Stimulated activated CD4-positive, alpha-beta T cell treated with anti-CD3 and anti-CD28 coated beads, Interleukin-4, amount 100 ng/mL, for 1 hour (primary cell): ENCODE data around the gene ECT2.
"Not testable (repeated sequence)": the region's sequence is repeated elsewhere in the genome, so short reads cannot be mapped to it uniquely, and the experiment has no call there.

ENCODE experiments used
- DNase-seq: peaks from one replicate; pipeline ENCODE4 v3.0.0-alpha.2; 2020

ECT2 gene

GRCh38 chr3:172813462-172813861, 62.9 kb downstream of the ECT2 start:
- no peak for DNase-seq

- no peak for DNase-seq
These were observed 64.2 kb downstream of the ECT2 start for GRCh38 chr3:172814738-172815137.

- no peak for DNase-seq
These were observed 65.3 kb downstream of the ECT2 start for GRCh38 chr3:172815857-172816256.

GRCh38 chr3:172816281-172816680, 65.8 kb downstream of the ECT2 start:
- DNase-seq = no peak

GRCh38 chr3:172816968-172817367, 66.4 kb downstream of the ECT2 start:
- no peak for DNase-seq

GRCh38 chr3:172820492-172820891, 70.0 kb downstream of the ECT2 start:
- DNase-seq = no peak

DNA sequence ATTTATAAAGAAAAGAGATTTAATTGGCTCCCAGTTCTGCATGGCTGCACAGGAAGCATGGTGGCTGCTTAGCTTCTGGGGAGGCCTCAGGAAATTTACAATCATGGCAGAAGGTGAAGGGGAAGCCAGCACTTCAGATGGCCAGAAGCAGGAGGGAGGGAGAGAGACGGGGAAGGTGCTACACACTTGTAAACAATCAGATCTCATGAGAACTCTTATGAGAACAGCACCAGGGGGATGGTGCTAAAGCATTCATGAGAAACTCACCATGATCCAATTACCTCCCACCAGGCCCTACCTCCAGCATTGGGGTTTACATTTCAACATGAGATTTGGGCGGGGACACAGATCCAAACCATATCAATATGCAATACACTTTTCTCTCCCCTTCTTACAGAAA, 73.7 kb downstream of the ECT2 start:
- DNase-seq = no peak

DNA sequence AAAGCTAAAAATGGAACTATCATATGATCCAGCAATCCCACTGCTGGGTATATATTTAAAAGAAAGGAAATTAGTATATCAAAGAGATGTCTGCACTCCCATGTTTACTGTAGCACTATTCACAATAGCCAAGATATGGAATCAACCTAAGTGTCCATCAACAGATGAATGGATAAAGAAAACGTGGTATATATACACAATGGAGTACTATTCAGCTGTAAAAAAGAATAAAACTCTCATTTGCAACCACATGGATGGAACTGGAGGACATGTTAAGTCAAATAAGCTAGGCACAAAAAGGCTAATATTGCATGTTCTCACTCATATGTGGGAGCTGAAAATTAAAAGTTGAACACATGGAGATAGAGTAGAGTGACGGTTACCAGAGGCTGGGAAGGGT, 76.7 kb downstream of the ECT2 start:
- DNase-seq = not testable (repeated sequence)

DNA sequence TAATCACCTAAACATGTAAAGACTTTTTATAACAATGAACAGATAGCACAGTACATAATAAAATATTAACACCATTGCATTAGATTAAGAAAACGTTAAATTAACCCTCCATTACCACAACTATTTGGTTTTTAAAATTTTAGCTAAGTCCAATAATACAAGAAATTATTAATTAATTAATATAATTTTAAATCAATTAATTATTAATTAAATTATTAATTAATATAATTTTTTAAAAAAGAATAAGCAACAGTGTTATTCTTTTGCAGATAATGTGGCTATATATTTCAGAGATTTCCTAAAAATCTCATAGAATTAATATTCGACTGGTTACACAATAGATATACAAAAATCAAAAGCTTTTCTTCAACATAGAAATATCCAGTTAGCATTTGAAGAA, 82.5 kb downstream of the ECT2 start:
- DNase-seq = no peak

DNA sequence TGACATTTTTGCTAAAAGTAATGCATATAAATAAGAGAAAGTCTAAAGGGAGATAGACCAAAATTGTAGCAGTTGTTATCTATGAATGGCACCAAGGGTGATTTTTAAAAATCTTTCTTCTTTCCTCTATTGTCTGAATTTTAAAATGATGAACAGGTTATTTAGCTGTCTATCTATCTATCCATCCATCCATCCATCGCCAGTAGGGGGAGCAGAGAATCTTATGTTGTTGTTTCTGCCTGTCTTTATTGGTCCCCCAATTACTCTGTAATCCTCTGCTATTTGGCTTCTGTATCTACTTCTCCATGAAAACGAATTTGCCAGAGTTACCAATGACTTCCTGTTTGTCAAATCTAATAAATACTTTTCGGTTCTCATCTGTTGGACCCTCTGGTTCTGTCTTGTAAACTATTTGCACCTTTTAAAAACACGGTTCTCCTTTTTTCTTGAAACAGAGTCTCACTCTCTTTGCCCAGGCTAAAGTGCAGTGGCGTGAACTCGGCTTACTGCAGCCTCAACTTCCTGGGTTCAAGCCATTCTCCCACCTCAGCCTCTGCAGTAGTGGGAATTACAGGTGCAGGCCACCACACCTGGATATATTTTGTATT, 86.0 kb downstream of the ECT2 start:
- DNase-seq = no peak

DNA sequence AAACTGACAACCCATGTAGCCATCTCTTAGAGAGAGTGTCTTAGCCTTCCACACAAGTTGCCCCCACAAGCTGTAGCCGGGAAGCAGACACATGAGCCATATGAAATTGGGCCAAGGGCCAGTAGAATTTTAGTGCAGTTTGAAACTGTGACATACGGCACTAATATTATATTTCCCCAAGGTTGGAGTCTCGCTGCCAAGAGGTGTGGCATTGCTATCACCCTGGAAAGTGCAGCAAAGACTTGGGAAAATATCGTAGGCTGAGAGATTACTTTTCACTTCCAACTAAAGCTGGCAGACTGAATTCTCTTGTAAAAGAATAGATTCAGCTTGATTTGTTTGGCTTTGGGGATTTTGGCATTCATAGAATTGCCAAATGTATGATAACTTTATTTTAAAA, 89.2 kb downstream of the ECT2 start:
- no peak for DNase-seq

GRCh38 chr3:172840463-172840862, 89.9 kb downstream of the ECT2 start:
- DNase-seq = no peak

- no peak for DNase-seq
These were observed 90.4 kb downstream of the ECT2 start for GRCh38 chr3:172840913-172841312.

GRCh38 chr3:172844428-172844827, 93.9 kb downstream of the ECT2 start:
- no peak for DNase-seq

DNA sequence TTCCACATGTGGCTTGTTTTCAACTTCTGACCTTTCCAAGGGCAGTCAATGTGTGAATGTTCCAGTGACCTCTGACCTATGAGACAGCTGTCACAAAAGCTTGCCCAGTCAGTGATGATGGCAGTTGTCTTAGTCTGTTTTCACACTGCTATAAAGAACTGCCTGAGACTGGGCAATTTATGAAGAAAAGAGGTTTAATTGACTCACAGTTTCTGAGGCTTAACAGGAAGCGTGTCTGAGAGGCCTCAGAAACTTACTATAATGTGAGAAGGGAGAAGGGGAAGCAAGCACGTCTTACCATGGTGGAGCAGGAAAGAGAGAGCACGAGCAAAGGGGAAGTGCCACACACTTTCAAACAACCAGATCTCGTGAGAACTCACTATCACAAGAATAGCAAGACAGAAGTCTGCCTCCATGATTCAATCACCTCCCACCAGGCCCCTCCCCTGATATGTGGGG, 95.6 kb downstream of the ECT2 start:
- DNase-seq = no peak

GRCh38 chr3:172846706-172847105, 96.2 kb downstream of the ECT2 start:
- DNase-seq = no peak

DNA sequence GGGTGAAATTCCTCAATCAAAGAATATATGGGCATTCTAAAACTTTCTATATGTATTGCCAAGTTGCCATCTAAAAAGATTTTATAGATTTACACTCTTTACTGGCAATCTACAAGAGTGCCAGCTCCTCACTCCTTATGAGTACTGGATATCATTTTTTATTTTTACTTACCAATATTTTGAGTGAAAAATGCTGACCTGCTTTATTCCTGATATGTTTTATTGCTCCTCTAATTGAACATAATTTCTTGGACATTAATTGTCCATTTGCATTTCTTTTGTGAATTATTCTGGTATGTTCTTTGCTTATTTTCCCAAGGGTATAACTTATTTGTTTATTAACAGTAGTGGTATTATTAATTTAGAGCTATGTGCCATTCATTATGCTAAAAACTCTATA, 96.8 kb downstream of the ECT2 start:
- no peak for DNase-seq

- DNase-seq = no peak
These were observed 98.4 kb downstream of the ECT2 start for GRCh38 chr3:172848910-172849309.

DNA sequence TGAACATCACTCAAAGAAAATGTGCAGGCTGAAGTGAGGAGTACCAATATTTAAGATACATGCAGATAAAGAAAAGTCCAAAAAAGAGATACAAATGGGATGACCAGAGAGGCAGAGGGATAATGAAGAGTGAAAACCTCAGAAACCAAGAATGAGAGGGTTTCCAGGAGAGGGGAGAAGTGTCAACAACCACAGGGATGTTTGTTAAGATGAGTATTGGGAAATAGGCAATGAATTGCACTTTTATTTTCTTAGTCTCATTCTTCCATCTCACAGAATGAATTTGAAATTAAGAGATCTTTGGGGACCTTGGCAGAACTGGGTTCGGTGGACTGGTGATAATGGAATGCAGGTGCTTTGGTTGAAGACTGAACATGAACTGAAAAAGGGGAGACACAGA, 102.5 kb downstream of the ECT2 start:
- no peak for DNase-seq

GRCh38 chr3:172853921-172854666, 103.6 kb downstream of the ECT2 start:
- no peak for DNase-seq

- no peak for DNase-seq
These were observed 104.5 kb downstream of the ECT2 start for GRCh38 chr3:172855037-172855436.

DNA sequence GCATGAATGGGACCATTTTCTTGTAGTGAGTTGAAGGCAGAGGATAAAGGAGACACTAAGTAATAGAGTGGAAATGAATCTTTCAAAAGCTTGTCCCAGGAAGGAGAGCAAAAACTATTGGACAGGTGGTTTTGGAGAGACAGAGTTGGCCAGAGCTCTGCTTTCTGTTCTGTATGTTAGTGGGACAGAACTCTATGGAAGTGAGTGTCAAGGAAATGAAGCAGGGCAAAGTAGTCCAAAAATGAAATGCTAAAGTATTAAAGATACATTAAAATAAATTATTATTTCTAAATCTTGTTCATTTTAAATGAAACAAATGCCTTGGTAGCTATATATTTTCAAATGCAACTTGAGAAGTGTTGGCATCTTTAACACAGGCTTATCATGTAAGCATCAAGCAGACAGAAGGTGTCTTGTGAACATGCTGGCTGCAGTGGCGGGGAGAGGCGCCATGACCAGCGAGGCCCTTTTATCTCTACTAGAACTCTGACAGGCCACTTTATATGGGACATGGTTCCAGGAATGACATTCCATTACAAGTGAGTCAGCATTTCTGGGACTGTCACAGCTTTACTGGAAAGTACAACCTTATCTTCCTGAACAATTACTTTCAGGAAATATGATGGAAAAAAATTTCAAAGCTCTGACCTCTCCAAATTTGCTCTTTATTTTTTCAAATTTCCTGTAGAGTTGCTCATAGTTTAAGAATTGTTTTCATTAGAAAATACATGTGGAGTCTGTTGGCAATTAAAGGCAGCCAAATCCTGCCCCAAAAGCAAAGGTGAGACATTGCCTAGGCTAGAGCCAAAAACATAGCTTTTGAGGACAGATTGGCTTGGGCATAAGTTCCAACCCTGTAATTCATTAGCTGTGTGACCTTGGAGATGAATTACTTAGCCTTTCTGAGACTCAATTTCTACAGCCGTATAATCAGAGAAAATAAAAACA, 106.5 kb downstream of the ECT2 start:
- DNase-seq = no peak

- DNase-seq = no peak
These were observed 108.5 kb downstream of the ECT2 start for GRCh38 chr3:172859041-172859440.
